ENCODE results near the gene SLC25A38. TPM values are rescaled to one million over a fixed set of nuclear protein-coding genes. Genes with fewer than 3 reads are reported as not detected.
A peak's percentile ranks its signal among the peaks of the same experiment; 100 is the strongest.

The SLC25A38 gene
- total RNA-seq, 2 experiments from 2014 or later = 25.0 to 28.2 TPM

GRCh38 chr3:39386318-39386717 lies 3.1 kb downstream of the SLC25A38 start:
- intact Hi-C loops (cut with micrococcal nuclease) = no loop called here
- H3K4me3 Mint-ChIP-seq = no peak overlapping the region

GRCh38 chr3:39387411-39387975 lies 4.3 kb downstream of the SLC25A38 start:
- no peak overlapping the region for H3K4me3 Mint-ChIP-seq
- H3K27ac Mint-ChIP-seq = peak overlapping the region; percentile 86

More at GRCh38 chr3:39386318-39386717, 3.1 kb downstream of the SLC25A38 start:
- DNase-seq (no peak), ATAC-seq (no peak)
- ChIA-PET POLR2A (interaction anchor here (1.0 to 7.6 kb wide), 2 partner anchors 9 to 24 kb away, joined by 4 to 170 read pairs; partner anchors contain the start of gene RPSA), CTCF (interaction anchor here (1.6 kb wide), 1 partner anchor 94 kb away, joined by 6 read pairs; no protein-coding TSS in a partner anchor)
- H3K4me1 Mint-ChIP-seq (ENCODE audit: low read depth) = peaks cover 57% of the 10 kb centered on the region
- peaks cover 34% of the 10 kb centered on the region for H3K36me3 Mint-ChIP-seq (ENCODE audit: low read depth)
- TF ChIP-seq CTCF (IDR thresholded peaks at IDR 0.05) = no peak
- no peaks in the 10 kb centered on the region for H3K27me3 Mint-ChIP-seq
- no peaks in the 10 kb centered on the region for H3K9me3 Mint-ChIP-seq
- peak overlapping the region; percentile 86 for H3K27ac Mint-ChIP-seq

GRCh38 chr3:39388153-39388552 lies 5.0 kb downstream of the SLC25A38 start:
- intact Hi-C loops (cut with micrococcal nuclease) = no loop called here
- ChIA-PET POLR2A (interaction anchor here (1.0 to 7.6 kb wide), 3 partner anchors 9 to 23 kb away, joined by 3 to 170 read pairs (median 8); partner anchors contain the start of gene RPSA), CTCF (interaction anchor here (1.0 to 2.1 kb wide), 6 partner anchors 10 to 198 kb away, joined by 3 to 8 read pairs (median 5); partner anchors contain the start of gene RPSA)
- no peak for TF ChIP-seq CTCF (IDR thresholded peaks at IDR 0.05)
- H3K27me3 Mint-ChIP-seq = no peaks in the 10 kb centered on the region
- peaks cover 43% of the 10 kb centered on the region for H3K36me3 Mint-ChIP-seq (ENCODE audit: low read depth)
- no peak overlapping the region for H3K4me3 Mint-ChIP-seq
- DNase-seq (no peak), ATAC-seq (no peak)
- H3K27ac Mint-ChIP-seq = peak overlapping the region; percentile 86
- peaks cover 53% of the 10 kb centered on the region for H3K4me1 Mint-ChIP-seq (ENCODE audit: low read depth)
- H3K9me3 Mint-ChIP-seq = no peaks in the 10 kb centered on the region

More at GRCh38 chr3:39387411-39387975, 4.3 kb downstream of the SLC25A38 start:
- no peak for TF ChIP-seq CTCF (IDR thresholded peaks at IDR 0.05)
- POLR2A ChIA-PET = interaction anchor here (7.6 kb wide), 1 partner anchor 23 kb away, joined by 170 read pairs; the partner anchor contains the start of gene RPSA
- CTCF ChIA-PET = interaction anchor here (1.3 kb wide), 1 partner anchor 96 kb away, joined by 3 read pairs; no protein-coding TSS in a partner anchor
- Mint-ChIP-seq H3K4me1 (ENCODE audit: low read depth) (peaks cover 54% of the 10 kb centered on the region), H3K36me3 (ENCODE audit: low read depth) (peaks cover 42% of the 10 kb centered on the region), H3K9me3 (no peaks in the 10 kb centered on the region), H3K27me3 (no peaks in the 10 kb centered on the region)
- ATAC-seq (no peak), DNase-seq (no peak)
- intact Hi-C loops (cut with micrococcal nuclease) = no loop called here

GRCh38 chr3:39388741-39389248 lies 5.6 kb downstream of the SLC25A38 start:
- DNase-seq (no peak), ATAC-seq (peak; percentile 35)
- intact Hi-C loops (cut with micrococcal nuclease) = no loop called here
- Mint-ChIP-seq H3K27ac (peak overlapping the region; percentile 86), H3K9me3 (no peaks in the 10 kb centered on the region), H3K4me3 (peak overlapping the region; percentile 16), H3K4me1 (ENCODE audit: low read depth) (peaks cover 53% of the 10 kb centered on the region), H3K27me3 (no peaks in the 10 kb centered on the region), H3K36me3 (ENCODE audit: low read depth) (peaks cover 47% of the 10 kb centered on the region)
- no peak for TF ChIP-seq CTCF (IDR thresholded peaks at IDR 0.05)
- POLR2A ChIA-PET = interaction anchor here (1.0 to 7.6 kb wide), 3 partner anchors 9 to 22 kb away, joined by 3 to 170 read pairs (median 8); partner anchors contain the start of gene RPSA
- CTCF ChIA-PET = interaction anchor here (1.0 to 2.1 kb wide), 6 partner anchors 11 to 199 kb away, joined by 3 to 8 read pairs (median 5); partner anchors contain the start of gene RPSA

GRCh38 chr3:39390181-39390580 lies 7.0 kb downstream of the SLC25A38 start:
- peaks cover 47% of the 10 kb centered on the region for H3K4me1 Mint-ChIP-seq (ENCODE audit: low read depth)
- no peaks in the 10 kb centered on the region for H3K27me3 Mint-ChIP-seq
- no peak overlapping the region for H3K4me3 Mint-ChIP-seq
- ChIA-PET CTCF (interaction anchor here (1.3 to 2.1 kb wide), 3 partner anchors 12 to 102 kb away, joined by 4 to 8 read pairs (median 6); partner anchors contain the start of gene RPSA), POLR2A (interaction anchor here (7.6 kb wide), 1 partner anchor 21 kb away, joined by 170 read pairs; the partner anchor contains the start of gene RPSA)
- intact Hi-C loops (cut with micrococcal nuclease) = no loop called here
- TF ChIP-seq CTCF (IDR thresholded peaks at IDR 0.05) = no peak
- H3K36me3 Mint-ChIP-seq (ENCODE audit: low read depth) = peaks cover 52% of the 10 kb centered on the region
- no peaks in the 10 kb centered on the region for H3K9me3 Mint-ChIP-seq
- peak overlapping the region; percentile 59 for H3K27ac Mint-ChIP-seq
- DNase-seq = no peak
- ATAC-seq = no peak
